Measurements from ENCODE around the gene FBXL7.

The FBXL7 gene

GRCh38 chr5:15545082-15545481 is 45.1 kb downstream of the FBXL7 start:
- no peak for DNase-seq

GRCh38 chr5:15547261-15547839 is 47.4 kb downstream of the FBXL7 start:
- DNase-seq = no peak

- no peak for DNase-seq
Measured at GRCh38 chr5:15549961-15550360, 50.0 kb downstream of the FBXL7 start.

GRCh38 chr5:15550502-15551112 is 50.6 kb downstream of the FBXL7 start:
- no peak for DNase-seq

GRCh38 chr5:15551113-15551504 is 51.1 kb downstream of the FBXL7 start:
- DNase-seq = no peak

- no peak for DNase-seq
Measured at GRCh38 chr5:15554542-15554941, 54.6 kb downstream of the FBXL7 start.

- no peak for DNase-seq
Measured at GRCh38 chr5:15555176-15555575, 55.2 kb downstream of the FBXL7 start.

GRCh38 chr5:15558240-15558639 is 58.3 kb downstream of the FBXL7 start:
- DNase-seq = no peak

GRCh38 chr5:15558681-15559080 is 58.7 kb downstream of the FBXL7 start:
- no peak for DNase-seq

- no peak for DNase-seq
Measured at GRCh38 chr5:15560421-15560820, 60.4 kb downstream of the FBXL7 start.

GRCh38 chr5:15564523-15564922 is 64.5 kb downstream of the FBXL7 start:
- DNase-seq = no peak

- DNase-seq = no peak
Measured at GRCh38 chr5:15564957-15565356, 65.0 kb downstream of the FBXL7 start.

GRCh38 chr5:15566306-15566705 is 66.3 kb downstream of the FBXL7 start:
- no peak for DNase-seq

- DNase-seq = no peak
Measured at GRCh38 chr5:15566789-15567188, 66.8 kb downstream of the FBXL7 start.

- no peak for DNase-seq
Measured at GRCh38 chr5:15570491-15570890, 70.5 kb downstream of the FBXL7 start.

GRCh38 chr5:15571081-15571480 is 71.1 kb downstream of the FBXL7 start:
- DNase-seq = no peak

GRCh38 chr5:15571618-15572017 is 71.6 kb downstream of the FBXL7 start:
- no peak for DNase-seq

- no peak for DNase-seq
Measured at GRCh38 chr5:15573590-15573989, 73.6 kb downstream of the FBXL7 start.

GRCh38 chr5:15574128-15574527 is 74.1 kb downstream of the FBXL7 start:
- DNase-seq = no peak

- DNase-seq = no peak
Measured at GRCh38 chr5:15574806-15575325, 74.9 kb downstream of the FBXL7 start.

GRCh38 chr5:15575666-15576065 is 75.7 kb downstream of the FBXL7 start:
- no peak for DNase-seq

- DNase-seq = no peak
Measured at GRCh38 chr5:15577132-15577531, 77.2 kb downstream of the FBXL7 start.

GRCh38 chr5:15577831-15578230 is 77.9 kb downstream of the FBXL7 start:
- DNase-seq = no peak

GRCh38 chr5:15579193-15579990 is 79.4 kb downstream of the FBXL7 start:
- no peak for DNase-seq

Data from cortex of kidney (tissue), 1 donor.